Tibial nerve (tissue), 4 donors: ENCODE results near the gene ELMO1. TPM values are rescaled to one million over a fixed set of nuclear protein-coding genes. Genes with fewer than 3 reads are reported as not detected.

Experiments
- DNase-seq, 2 donors: peaks; one replicate each; pipeline ENCODE4 v3.0.0-alpha.2; 2019; ENCODE audit warnings: low spot score in 2 of 2
- H3K27ac ChIP-seq, 4 donors: fragments of 200-600 bp; sonication (generic) in 3 of 4; one replicate each; pipeline ENCODE4 v1.5.1; 2017 to 2019; ENCODE audit warnings: mild to moderate bottlenecking in 1 of 4
- H3K27me3 ChIP-seq, 2 donors: fragments of 200-600 bp; sonication (generic) in 1 of 2; one replicate each; pipeline versions ENCODE4 v1.5.1 to v1.6.0; 2017 to 2019
- H3K36me3 ChIP-seq, 3 donors: fragments of 200-600 bp; sonication (generic); one replicate each; pipeline ENCODE4 v1.5.1; 2018 to 2019
- H3K4me1 ChIP-seq, 4 donors: fragments of 200-600 bp; sonication (generic) in 3 of 4; one replicate each; pipeline ENCODE4 v1.5.1; 2017 to 2019
- H3K4me3 ChIP-seq, 4 donors: fragments of 200-600 bp; sonication (generic) in 3 of 4; one replicate each; pipeline ENCODE4 v1.5.1; 2017 to 2019; ENCODE audit warnings: mild to moderate bottlenecking in 1 of 4, moderate library complexity in 1 of 4
- H3K9me3 ChIP-seq, 4 donors: fragments of 200-600 bp; sonication (generic) in 3 of 4; one replicate each; pipeline ENCODE4 v1.5.1; 2017 to 2019
- CTCF ChIP-seq, 5 experiments: fragments of 200-600 bp in 3 of 5; fragments of 450-650 bp in 2 of 5; sonication (generic) in 3 of 5; IDR thresholded peaks; one replicate each; pipeline ENCODE4 v1.5.1; 2016 to 2019; ENCODE audit warnings: antibody characterized with exemption in 5 of 5, mild to moderate bottlenecking in 3 of 5, moderate library complexity in 2 of 5
- EP300 ChIP-seq, 2 donors: sonication (generic); formaldehyde crosslinking; IDR thresholded peaks; one replicate each; pipeline ENCODE4 v1.6.1; 2017; ENCODE audit warnings: antibody characterized with exemption in 2 of 2, mild to moderate bottlenecking in 1 of 2
- POLR2A ChIP-seq, 2 donors: fragments of 450-650 bp; IDR thresholded peaks; one replicate each; pipeline ENCODE4 v1.6.1; 2017; ENCODE audit warnings: antibody characterized with exemption in 2 of 2, mild to moderate bottlenecking in 2 of 2, moderate library complexity in 2 of 2
- WGBS, 2 donors: methylation state at CpG; one replicate each; pipeline ENCODE4 v1.1.5; 2018; 5-methylcytosine and 5-hydroxymethylcytosine counted together
- total RNA-seq, 4 donors: library from RNA; depleted of rRNA; stranded (reverse); fragments of >200 nt; gene quantifications; one replicate each; pipeline ENCODE4 v1.1.0, GENCODE V29; 2016

ELMO1 gene
- total RNA-seq, 4 donors from 2014 or later: 196 to 328 (median 268) TPM

- no peaks in the 10 kb centered on the region for H3K4me1 ChIP-seq
- H3K36me3 ChIP-seq: peaks cover 0 to 4% (median 0%) of the 10 kb centered on the region in 3 donors
- no peak overlapping the region for H3K27ac ChIP-seq
- no peaks in the 10 kb centered on the region for H3K27me3 ChIP-seq
- no peak for DNase-seq
- TF ChIP-seq CTCF (IDR thresholded peaks at IDR 0.05) (no peak), POLR2A (IDR thresholded peaks at IDR 0.05) (no peak), EP300 (IDR thresholded peaks at IDR 0.05) (no peak)
- no peak overlapping the region for H3K4me3 ChIP-seq
- 79 to 93% methylated on average over 5 of the region's 5 CpGs for WGBS, 2 donors
- no peaks in the 10 kb centered on the region for H3K9me3 ChIP-seq
These were observed 537.8 kb downstream of the ELMO1 start for GRCh38 chr7:36910859-36911258.

GRCh38 chr7:36910401-36910800, 538.3 kb downstream of the ELMO1 start:
- no peak for TF ChIP-seq EP300 (IDR thresholded peaks at IDR 0.05)
- TF ChIP-seq CTCF (IDR thresholded peaks at IDR 0.05): no peak
- no peak for TF ChIP-seq POLR2A (IDR thresholded peaks at IDR 0.05)
- Histone ChIP-seq H3K9me3 (no peaks in the 10 kb centered on the region), H3K27me3 (no peaks in the 10 kb centered on the region), H3K4me1 (no peaks in the 10 kb centered on the region), H3K4me3 (no peak overlapping the region), H3K27ac (no peak overlapping the region), H3K36me3 (peaks cover 0 to 4% (median 0%) of the 10 kb centered on the region in 3 donors)
- WGBS, 2 donors: 73 to 84% methylated on average over 3 of the region's 3 CpGs
- no peak for DNase-seq

GRCh38 chr7:36906956-36907635, 541.6 kb downstream of the ELMO1 start:
- no peaks in the 10 kb centered on the region for H3K27me3 ChIP-seq
- TF ChIP-seq CTCF (IDR thresholded peaks at IDR 0.05) (no peak), EP300 (IDR thresholded peaks at IDR 0.05) (no peak), POLR2A (IDR thresholded peaks at IDR 0.05) (no peak)
- 39% methylated on average over 3 of the region's 3 CpGs for WGBS, 2 donors
- no peaks in the 10 kb centered on the region for H3K4me1 ChIP-seq
- DNase-seq: no peak
- H3K36me3 ChIP-seq: peaks cover 0 to 14% (median 0%) of the 10 kb centered on the region in 3 donors
- no peak overlapping the region for H3K4me3 ChIP-seq
- H3K27ac ChIP-seq: no peak overlapping the region
- H3K9me3 ChIP-seq: no peaks in the 10 kb centered on the region

GRCh38 chr7:36906448-36906847, 542.2 kb downstream of the ELMO1 start:
- 91% methylated on average over 4 of the region's 4 CpGs for WGBS, 2 donors
- H3K9me3 ChIP-seq: no peaks in the 10 kb centered on the region
- TF ChIP-seq EP300 (IDR thresholded peaks at IDR 0.05) (no peak), CTCF (IDR thresholded peaks at IDR 0.05) (no peak), POLR2A (IDR thresholded peaks at IDR 0.05) (no peak)
- H3K27me3 ChIP-seq: no peaks in the 10 kb centered on the region
- no peak overlapping the region for H3K27ac ChIP-seq
- peaks cover 0 to 14% (median 0%) of the 10 kb centered on the region in 3 donors for H3K36me3 ChIP-seq
- H3K4me1 ChIP-seq: no peaks in the 10 kb centered on the region
- H3K4me3 ChIP-seq: no peak overlapping the region
- DNase-seq: no peak

- no peak for DNase-seq
- 74 to 81% methylated on average over 2 of the region's 2 CpGs for WGBS, 2 donors
- Histone ChIP-seq H3K27me3 (no peaks in the 10 kb centered on the region), H3K4me1 (no peaks in the 10 kb centered on the region), H3K4me3 (no peak overlapping the region), H3K9me3 (no peaks in the 10 kb centered on the region), H3K36me3 (peaks cover 0 to 11% (median 0%) of the 10 kb centered on the region in 3 donors), H3K27ac (no peak overlapping the region)
- TF ChIP-seq CTCF (IDR thresholded peaks at IDR 0.05) (no peak), EP300 (IDR thresholded peaks at IDR 0.05) (no peak), POLR2A (IDR thresholded peaks at IDR 0.05) (no peak)
These were observed 542.8 kb downstream of the ELMO1 start for GRCh38 chr7:36905841-36906240.
